Measurements from ENCODE around the gene DPP10.

DNA sequence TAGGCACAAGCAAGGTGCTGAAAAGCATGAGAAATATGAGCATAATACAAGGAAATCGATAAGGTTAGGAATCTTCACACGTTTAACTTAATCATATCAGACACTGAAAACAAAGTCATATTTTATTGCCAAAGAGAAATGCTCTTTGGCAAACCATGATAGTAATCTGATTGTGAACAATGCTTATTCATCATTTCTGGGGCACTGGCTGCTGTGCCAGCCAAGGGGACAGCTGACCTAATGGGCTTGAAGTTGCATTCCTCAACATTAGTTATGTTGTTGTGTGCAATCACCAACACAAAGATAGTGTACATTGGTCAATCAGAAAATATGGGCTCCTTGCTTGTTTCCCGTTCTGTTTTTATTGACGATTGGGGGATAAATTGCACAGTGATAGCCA lies 83.5 kb downstream of the DPP10 start:
- no peak for TF ChIP-seq GABPA (IDR thresholded peaks at IDR 0.05 in 1 of 2, conservative IDR thresholded peaks at IDR 0.05 in 1 of 2)
- TF ChIP-seq RXRA (IDR thresholded peaks at IDR 0.05), result no peak
- TF ChIP-seq, protein P1, sequence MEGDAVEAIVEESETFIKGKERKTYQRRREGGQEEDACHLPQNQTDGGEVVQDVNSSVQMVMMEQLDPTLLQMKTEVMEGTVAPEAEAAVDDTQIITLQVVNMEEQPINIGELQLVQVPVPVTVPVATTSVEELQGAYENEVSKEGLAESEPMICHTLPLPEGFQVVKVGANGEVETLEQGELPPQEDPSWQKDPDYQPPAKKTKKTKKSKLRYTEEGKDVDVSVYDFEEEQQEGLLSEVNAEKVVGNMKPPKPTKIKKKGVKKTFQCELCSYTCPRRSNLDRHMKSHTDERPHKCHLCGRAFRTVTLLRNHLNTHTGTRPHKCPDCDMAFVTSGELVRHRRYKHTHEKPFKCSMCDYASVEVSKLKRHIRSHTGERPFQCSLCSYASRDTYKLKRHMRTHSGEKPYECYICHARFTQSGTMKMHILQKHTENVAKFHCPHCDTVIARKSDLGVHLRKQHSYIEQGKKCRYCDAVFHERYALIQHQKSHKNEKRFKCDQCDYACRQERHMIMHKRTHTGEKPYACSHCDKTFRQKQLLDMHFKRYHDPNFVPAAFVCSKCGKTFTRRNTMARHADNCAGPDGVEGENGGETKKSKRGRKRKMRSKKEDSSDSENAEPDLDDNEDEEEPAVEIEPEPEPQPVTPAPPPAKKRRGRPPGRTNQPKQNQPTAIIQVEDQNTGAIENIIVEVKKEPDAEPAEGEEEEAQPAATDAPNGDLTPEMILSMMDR (IDR thresholded peaks at IDR 0.05; ENCODE audit: low read depth, low read length, missing input control), result no peak
- TF ChIP-seq, protein P2, sequence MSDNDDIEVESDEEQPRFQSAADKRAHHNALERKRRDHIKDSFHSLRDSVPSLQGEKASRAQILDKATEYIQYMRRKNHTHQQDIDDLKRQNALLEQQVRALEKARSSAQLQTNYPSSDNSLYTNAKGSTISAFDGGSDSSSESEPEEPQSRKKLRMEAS (IDR thresholded peaks at IDR 0.05), result no peak
- TF ChIP-seq TAF1 (conservative IDR thresholded peaks at IDR 0.05), result no peak
- TF ChIP-seq REST (IDR thresholded peaks at IDR 0.05), result no peak
- no peak for TF ChIP-seq SP1 (IDR thresholded peaks at IDR 0.05)
- no peak for TF ChIP-seq YY1 (IDR thresholded peaks at IDR 0.05)
- TF ChIP-seq, protein P3, sequence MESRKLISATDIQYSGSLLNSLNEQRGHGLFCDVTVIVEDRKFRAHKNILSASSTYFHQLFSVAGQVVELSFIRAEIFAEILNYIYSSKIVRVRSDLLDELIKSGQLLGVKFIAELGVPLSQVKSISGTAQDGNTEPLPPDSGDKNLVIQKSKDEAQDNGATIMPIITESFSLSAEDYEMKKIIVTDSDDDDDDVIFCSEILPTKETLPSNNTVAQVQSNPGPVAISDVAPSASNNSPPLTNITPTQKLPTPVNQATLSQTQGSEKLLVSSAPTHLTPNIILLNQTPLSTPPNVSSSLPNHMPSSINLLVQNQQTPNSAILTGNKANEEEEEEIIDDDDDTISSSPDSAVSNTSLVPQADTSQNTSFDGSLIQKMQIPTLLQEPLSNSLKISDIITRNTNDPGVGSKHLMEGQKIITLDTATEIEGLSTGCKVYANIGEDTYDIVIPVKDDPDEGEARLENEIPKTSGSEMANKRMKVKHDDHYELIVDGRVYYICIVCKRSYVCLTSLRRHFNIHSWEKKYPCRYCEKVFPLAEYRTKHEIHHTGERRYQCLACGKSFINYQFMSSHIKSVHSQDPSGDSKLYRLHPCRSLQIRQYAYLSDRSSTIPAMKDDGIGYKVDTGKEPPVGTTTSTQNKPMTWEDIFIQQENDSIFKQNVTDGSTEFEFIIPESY (IDR thresholded peaks at IDR 0.05), result no peak
- TF ChIP-seq JUND (IDR thresholded peaks at IDR 0.05), result no peak
- no peak for TF ChIP-seq NR2F2 (IDR thresholded peaks at IDR 0.05)
- no peak for TF ChIP-seq FOXA1 (IDR thresholded peaks at IDR 0.05)

Measured in liver (tissue), 3 donors.